K562 (cell line): ENCODE measurements around the gene CASKIN2. TPM values are rescaled to one million over a fixed set of nuclear protein-coding genes. Genes with fewer than 3 reads are reported as not detected.
A peak's percentile ranks its signal among the peaks of the same experiment; 100 is the strongest.

Source experiments
- ARID1B ChIP-seq: fragments of 450-650 bp; IDR thresholded peaks from 2 replicates; pipeline ENCODE4 v1.6.1; 2016; ENCODE audit warnings: antibody characterized with exemption, mild to moderate bottlenecking, inconsistent platforms
- BRCA1 ChIP-seq, 2 experiments: fragments of 450-650 bp in 1 of 2; sonication (generic) in 1 of 2; formaldehyde crosslinking in 1 of 2; IDR thresholded peaks; 2 replicates each; pipeline versions ENCODE4 v1.5.0 to v1.6.1; 2017 to 2020; ENCODE audit warnings: mild to moderate bottlenecking in 1 of 2, missing genetic modification reagents in 1 of 2
- CAMTA2 ChIP-seq: fragments of 250-450 bp; sonication (Bioruptor Pico); conservative IDR thresholded peaks from 2 replicates; pipeline ENCODE4 v1.5.1; 2022
- CHD7 ChIP-seq: fragments of 200-600 bp; sonication (generic); IDR thresholded peaks from one replicate; pipeline ENCODE4 v1.6.1; 2012; ENCODE audit warnings: mild to moderate bottlenecking, low read depth, low read length, inconsistent platforms
- KDM5B ChIP-seq: fragments of 200-600 bp; sonication (generic); IDR thresholded peaks from 2 replicates; pipeline ENCODE4 v1.6.1; 2012; ENCODE audit warnings: low read depth, mild to moderate bottlenecking, moderate library complexity, low read length, control low read depth, inconsistent platforms; ENCODE audit not compliant: insufficient replicate concordance
- MYC ChIP-seq, 2 experiments: fragments of 250-450 bp in 1 of 2; sonication (Bioruptor Pico) in 1 of 2; IDR thresholded peaks; 2 replicates each; pipeline versions ENCODE4 v1.5.1 to v1.6.1; 2012 to 2021; ENCODE audit warnings: low read depth in 2 of 2, borderline replicate concordance in 1 of 2, improper control_type of control experiment in 1 of 2, low read length in 1 of 2, mild to moderate bottlenecking in 1 of 2, moderate library complexity in 1 of 2
- NCOA4 ChIP-seq: fragments of 450-650 bp; IDR thresholded peaks from 2 replicates; pipeline ENCODE4 v1.6.1; 2018; ENCODE audit warnings: mild to moderate bottlenecking; ENCODE audit not compliant: partially characterized antibody
- POLR2G ChIP-seq: fragments of 200-400 bp; formaldehyde crosslinking; IDR thresholded peaks from 2 replicates; pipeline ENCODE4 v1.6.1; 2017; ENCODE audit warnings: low read depth, mild to moderate bottlenecking, antibody characterized with exemption, low read length, moderate library complexity
- SAP30 ChIP-seq: fragments of 200-600 bp; sonication (generic); IDR thresholded peaks from 2 replicates; pipeline ENCODE4 v1.6.1; 2012; ENCODE audit warnings: borderline replicate concordance, low read depth, mild to moderate bottlenecking, moderate library complexity, low read length, control low read depth, inconsistent platforms; ENCODE audit not compliant: insufficient read depth, poor library complexity, severe bottlenecking
- SMAD4 ChIP-seq: fragments of 250-450 bp; sonication (Bioruptor Pico); conservative IDR thresholded peaks from 2 replicates; pipeline ENCODE4 v1.8.0; 2021; ENCODE audit warnings: inconsistent platforms, mild to moderate bottlenecking, moderate library complexity
- TGIF2 ChIP-seq: sonication (generic); formaldehyde crosslinking; IDR thresholded peaks from 2 replicates; pipeline ENCODE4 v1.8.1; 2022; ENCODE audit warnings: mild to moderate bottlenecking, missing genetic modification reagents, moderate library complexity
- ZNF354B ChIP-seq: fragments of 250-450 bp; sonication (Bioruptor Pico); IDR thresholded peaks from 2 replicates; pipeline ENCODE4 v1.4.0; 2020
- ZNF512 ChIP-seq: IDR thresholded peaks from 2 replicates; pipeline ENCODE4 v1.6.1; 2016; ENCODE audit warnings: missing genetic modification characterization, missing compliant biosample characterization
- polyA plus RNA-seq, 8 experiments: library from polyadenylated mRNA; depleted of rRNA in 4 of 8; stranded (reverse) in 5 of 8; unstranded in 3 of 8; fragments of >200 nt; fragmentation: Nextera tagmentation in 2 of 8; fragmentation: Illumina TruSeq in 1 of 8; extraction: Ambion mirVana in 2 of 8; extraction: Trizol in 1 of 8; gene quantifications; 2 replicates each; pipeline versions ENCODE4 v1.2.1 to v1.2.3, GENCODE V29; 2011 to 2014; ENCODE audit warnings: inconsistent platforms in 1 of 8, missing spikeins in 1 of 8
- total RNA-seq, 7 experiments: library from RNA; depleted of rRNA in 6 of 7; stranded (reverse); fragments of >200 nt in 6 of 7; fragmentation: Illumina TruSeq in 2 of 7; extraction: Trizol in 2 of 7; gene quantifications; 2 replicates each; pipeline versions ENCODE4 v1.2.1 to v1.2.3, GENCODE V29; 2011 to 2021; ENCODE audit warnings: low replicate concordance in 1 of 7

Gene CASKIN2
- total and polyA plus RNA-seq, 9 of the 15 experiments (the other 6 are each of a cell fraction or from before 2014, with no cell fraction given): 0.01 to 12.2 (median 2.1) TPM

- TF ChIP-seq ZNF512 (tag) (no peak), SMAD4 (CRISPR knock-in tag) (peak; percentile 72), TGIF2 (CRISPR knock-in tag) (0 out of 2 replicates have a peak, but pooled peaks have one; percentile 39), SAP30 (no peak), CAMTA2 (CRISPR knock-in tag) (no peak), MYC (IDR thresholded peaks at IDR 0.05; ENCODE audit: low read depth, low read length) (peak; percentile 47; the same call in 1 of the 2 replicates), MYC (CRISPR knock-in tag; IDR thresholded peaks at IDR 0.05; ENCODE audit: borderline replicate concordance, low read depth) (no peak), ZNF354B (no peak), BRCA1 (IDR thresholded peaks at IDR 0.05) (no peak), BRCA1 (CRISPR knock-in tag; IDR thresholded peaks at IDR 0.05) (no peak), KDM5B (peak; percentile 12), NCOA4 (no peak), POLR2G (peak; percentile 83), CHD7 (no peak), ARID1B (peak; percentile 37; the same call in 1 of the 2 replicates)
Measured at GRCh38 chr17:75524970-75525805, 9.9 kb upstream of the CASKIN2 start, which contains the start of gene LLGL2 (continued).
